Panc1 (cell line): ENCODE measurements around the gene UPK3BL1.
"Not testable (repeated sequence)": the region's sequence is repeated elsewhere in the genome, so short reads cannot be mapped to it uniquely, and the experiment has no call there.

Experiments used
- CTCF ChIP-seq: fragments of 450-650 bp; IDR thresholded peaks from 2 replicates; pipeline ENCODE4 v1.5.1; 2017; ENCODE audit warnings: mild to moderate bottlenecking
- POLR2AphosphoS5 ChIP-seq: IDR thresholded peaks from 2 replicates; pipeline ENCODE4 v1.6.1; 2012; ENCODE audit warnings: mild to moderate bottlenecking, low read depth, low read length, moderate library complexity
- REST ChIP-seq, 2 experiments: IDR thresholded peaks; 2 replicates each; pipeline ENCODE4 v1.6.1; 2011 to 2012; ENCODE audit warnings: low read depth in 2 of 2, control low read depth in 1 of 2, low read length in 1 of 2, mild to moderate bottlenecking in 1 of 2, moderate library complexity in 1 of 2; ENCODE audit not compliant: insufficient read depth in 1 of 2
- SIN3A ChIP-seq: IDR thresholded peaks from 2 replicates; pipeline ENCODE4 v1.6.1; 2012; ENCODE audit warnings: low read depth, mild to moderate bottlenecking, low read length, moderate library complexity, borderline replicate concordance; ENCODE audit not compliant: insufficient read depth
- TCF7L2 ChIP-seq: IDR thresholded peaks from 2 replicates; pipeline ENCODE4 v1.6.1; 2011; ENCODE audit warnings: mild to moderate bottlenecking, low read depth, low read length, inconsistent platforms

- TF ChIP-seq CTCF; POLR2AphosphoS5; SIN3A; REST (IDR thresholded peaks at IDR 0.05; ENCODE audit: insufficient read depth in 1 of 2, low read depth in 2 of 2, low read length in 1 of 2); TCF7L2: not testable (repeated sequence)
These were observed 40.0 kb upstream of the UPK3BL1 start for GRCh38 chr7:102682560-102682959.
